Activated T-cell treated with anti-CD3 and anti-CD28 coated beads for 48 hours (primary cell): ENCODE measurements around the gene DUSP2.

ENCODE experiments used
- DNase-seq: peaks from one replicate; pipeline ENCODE4 v3.0.0-alpha.2; 2020; ENCODE audit warnings: low read depth

DUSP2 gene

DNA sequence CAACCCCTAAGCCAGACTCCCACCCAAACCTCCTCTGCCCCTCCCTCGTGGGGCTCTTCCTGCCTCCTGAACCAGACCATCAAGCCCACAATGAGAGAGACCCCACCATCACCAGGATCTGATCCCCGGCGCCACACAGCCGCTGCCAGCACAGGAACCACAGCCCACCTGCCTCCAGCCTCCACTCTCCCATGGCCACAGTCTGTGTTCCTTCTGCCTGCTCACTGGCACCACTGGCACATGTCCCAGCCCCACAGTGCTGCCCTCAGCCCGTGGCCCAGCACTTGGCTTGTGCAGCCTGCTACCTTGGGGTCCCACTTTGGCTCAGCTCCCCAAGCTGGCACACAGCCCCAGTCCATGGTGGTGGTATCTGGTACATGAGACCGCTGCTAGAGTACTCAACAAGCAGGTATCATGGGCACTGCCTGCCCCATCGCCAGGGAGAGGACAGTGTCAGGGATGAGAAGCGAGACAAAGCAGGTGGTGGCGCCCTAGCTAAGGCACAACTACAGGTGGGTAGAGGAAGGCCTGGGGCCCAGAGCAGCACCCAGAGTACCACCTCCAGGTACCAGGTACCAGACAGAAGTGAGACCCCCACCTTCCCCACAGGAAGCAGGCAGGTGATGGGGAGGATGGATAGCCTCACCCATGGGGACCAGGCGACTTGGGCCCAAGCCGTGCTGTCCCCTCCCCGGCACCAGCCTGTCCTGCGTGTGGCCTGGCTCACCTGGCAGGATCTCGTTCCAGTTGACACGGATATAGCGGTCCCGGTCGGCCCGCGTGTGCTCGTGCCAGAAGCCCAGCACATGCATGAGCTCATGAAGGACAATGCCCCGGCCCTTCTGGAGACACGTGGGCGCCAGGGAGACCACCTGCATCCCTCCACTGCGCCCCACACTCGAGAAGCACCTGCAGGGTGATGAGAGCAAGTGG, 13.2 kb downstream of the DUSP2 start:
- DNase-seq: no peak

- no peak for DNase-seq
Observed at GRCh38 chr2:96131152-96131812, 14.0 kb downstream of the DUSP2 start.

- no peak for DNase-seq
Observed at GRCh38 chr2:96130483-96130882, 14.8 kb downstream of the DUSP2 start.

GRCh38 chr2:96129528-96130120, 15.6 kb downstream of the DUSP2 start:
- no peak for DNase-seq

DNA sequence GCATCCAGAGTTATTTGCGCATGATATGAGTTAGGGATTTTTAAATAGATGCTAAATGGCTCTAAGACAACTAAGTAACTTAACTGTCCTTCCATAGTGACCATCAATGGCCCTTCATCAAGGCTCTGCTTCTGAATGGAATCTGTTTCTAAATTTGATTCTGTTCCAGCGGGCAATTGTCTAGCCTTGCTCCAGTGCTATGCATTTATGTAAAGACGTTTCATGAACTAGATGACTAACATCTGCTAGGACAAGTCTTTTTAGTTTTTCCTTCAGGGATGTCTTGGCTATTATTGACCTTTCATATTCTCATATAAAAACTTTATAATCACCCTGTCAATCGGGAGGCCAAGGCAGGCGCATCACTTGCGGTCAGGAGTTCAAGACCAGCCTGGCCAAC, 16.8 kb downstream of the DUSP2 start:
- DNase-seq: no peak

DNA sequence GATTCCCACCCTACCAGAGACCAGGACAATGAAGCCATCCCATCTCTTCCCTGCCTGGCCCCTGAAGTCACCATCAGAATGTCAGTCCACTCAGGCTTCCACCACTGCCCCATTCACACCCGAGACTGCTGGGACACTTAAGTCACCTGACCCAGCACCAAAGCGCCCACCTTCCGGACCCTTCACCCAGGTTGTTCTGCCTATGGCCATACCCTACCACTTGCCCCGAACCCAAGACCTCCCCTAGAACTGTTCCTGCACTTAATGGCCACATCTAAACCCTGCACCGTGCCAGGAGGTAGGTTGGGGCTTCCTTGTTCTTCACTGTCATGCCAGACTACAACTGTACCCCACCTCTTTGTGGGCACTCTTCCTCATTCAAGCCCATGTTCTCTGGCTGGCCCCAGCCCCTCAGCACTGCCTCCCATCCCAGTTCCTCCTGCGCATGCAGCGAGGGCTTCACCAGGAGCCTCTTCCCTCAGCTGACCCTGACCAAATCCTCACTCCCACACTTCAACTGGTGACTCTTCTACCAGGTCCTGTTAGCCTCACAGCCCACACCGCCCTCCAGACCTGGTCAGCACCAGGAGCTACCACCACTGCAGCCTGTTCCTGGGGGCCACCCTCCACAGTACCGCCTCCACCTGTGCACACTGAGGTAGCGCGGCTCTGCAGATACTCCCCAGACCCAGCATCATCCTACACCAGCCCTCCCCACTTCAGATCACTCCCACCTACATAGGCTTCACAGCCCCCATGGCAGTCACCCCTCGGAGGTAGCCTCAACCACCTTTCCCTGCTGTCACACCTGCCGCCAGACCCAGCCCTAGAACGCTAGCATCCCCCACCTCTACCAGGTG, 20.6 kb downstream of the DUSP2 start:
- no peak for DNase-seq

GRCh38 chr2:96123936-96124335, 21.3 kb downstream of the DUSP2 start:
- DNase-seq: no peak

DNA sequence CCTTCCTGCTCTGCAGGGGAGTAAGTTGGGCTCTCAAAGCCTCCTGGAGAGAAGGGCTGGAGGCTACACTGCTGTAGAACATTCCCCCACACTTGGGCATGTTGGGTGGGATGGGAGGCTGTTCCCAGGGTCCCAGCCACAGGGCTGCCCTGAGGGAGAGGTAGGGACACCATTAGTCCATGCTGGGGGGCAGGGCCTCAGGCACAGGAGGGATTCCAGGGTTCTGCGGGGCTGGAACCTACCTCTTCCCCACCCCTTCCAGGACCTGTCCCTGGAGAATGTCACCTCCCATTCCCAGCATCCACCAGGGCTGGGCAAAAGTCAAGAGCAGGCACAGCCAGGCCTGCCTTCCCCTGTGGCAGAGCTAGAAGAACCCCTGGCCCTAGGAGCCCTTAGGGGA, 21.9 kb downstream of the DUSP2 start:
- DNase-seq: no peak

DNA sequence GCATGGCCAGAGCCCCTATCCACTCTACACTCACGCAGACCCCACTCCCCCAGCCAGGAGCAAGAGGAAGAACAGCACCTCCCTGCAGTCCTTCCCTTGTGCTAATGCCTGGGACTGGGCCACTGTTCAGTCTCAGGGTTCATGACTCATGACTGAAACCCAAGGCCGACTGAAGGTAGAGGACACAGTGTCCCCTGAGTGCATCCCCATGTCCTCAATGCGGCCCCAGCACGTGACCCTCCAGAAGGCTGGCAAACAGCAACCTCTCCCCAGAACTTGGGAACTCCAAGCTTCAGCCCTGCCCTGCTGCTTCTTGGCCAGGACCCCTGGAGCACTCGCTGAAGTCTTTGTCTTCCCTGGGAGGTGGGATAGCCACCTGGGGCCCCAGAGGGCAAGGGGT, 22.8 kb downstream of the DUSP2 start:
- no peak for DNase-seq

GRCh38 chr2:96121414-96121813, 23.8 kb downstream of the DUSP2 start:
- DNase-seq: no peak

DNA sequence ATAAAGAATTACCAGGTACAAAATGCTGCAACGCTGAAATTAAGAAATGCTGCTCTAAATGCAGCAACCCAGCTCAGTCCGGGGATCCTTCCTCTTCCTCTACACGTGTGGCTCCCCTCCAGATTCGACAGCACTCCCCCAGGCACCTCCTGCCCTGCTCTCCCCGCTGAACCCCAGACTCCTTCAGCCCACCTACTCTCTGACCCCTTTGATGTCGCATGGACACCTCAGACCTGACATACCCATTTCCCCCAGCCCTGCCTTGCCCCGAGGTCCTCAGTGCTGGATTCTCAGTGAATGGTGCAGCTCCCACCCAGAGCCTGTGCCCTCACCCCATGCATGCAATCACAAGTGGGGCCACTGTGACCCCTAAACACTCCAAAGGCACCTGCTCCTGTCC, 24.2 kb downstream of the DUSP2 start:
- no peak for DNase-seq

DNA sequence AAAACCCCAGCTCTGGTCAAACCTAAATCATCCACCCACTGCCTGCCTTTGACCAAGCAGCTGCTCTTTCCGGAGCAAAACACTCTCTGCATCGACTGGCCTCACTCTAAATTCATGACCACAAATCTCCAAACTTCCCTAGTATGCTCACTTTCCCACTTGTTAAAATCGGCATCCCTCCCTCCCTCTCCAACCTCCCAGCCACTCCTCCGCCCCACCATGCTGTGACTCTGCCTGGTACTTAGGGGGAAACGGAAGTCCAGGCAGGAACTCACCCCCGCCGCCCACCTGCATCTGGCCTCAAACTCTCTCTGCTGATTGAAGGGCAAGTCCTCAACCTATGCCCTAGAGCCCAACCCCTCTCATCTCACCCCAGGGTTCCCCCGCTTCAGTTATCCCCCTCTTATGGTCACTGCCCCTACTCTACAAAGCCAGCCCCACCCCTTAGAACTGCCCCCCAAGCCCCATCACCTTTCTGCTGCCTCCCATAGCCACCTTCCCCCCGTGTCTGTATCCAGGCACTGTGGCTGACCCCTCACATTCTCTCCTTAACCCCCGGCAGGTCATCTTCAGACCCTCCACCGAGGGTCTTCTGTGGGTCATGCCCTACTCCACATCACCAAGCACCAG, 25.0 kb downstream of the DUSP2 start:
- DNase-seq: no peak

- DNase-seq: no peak
Observed at GRCh38 chr2:96119389-96119751, 25.9 kb downstream of the DUSP2 start.

DNA sequence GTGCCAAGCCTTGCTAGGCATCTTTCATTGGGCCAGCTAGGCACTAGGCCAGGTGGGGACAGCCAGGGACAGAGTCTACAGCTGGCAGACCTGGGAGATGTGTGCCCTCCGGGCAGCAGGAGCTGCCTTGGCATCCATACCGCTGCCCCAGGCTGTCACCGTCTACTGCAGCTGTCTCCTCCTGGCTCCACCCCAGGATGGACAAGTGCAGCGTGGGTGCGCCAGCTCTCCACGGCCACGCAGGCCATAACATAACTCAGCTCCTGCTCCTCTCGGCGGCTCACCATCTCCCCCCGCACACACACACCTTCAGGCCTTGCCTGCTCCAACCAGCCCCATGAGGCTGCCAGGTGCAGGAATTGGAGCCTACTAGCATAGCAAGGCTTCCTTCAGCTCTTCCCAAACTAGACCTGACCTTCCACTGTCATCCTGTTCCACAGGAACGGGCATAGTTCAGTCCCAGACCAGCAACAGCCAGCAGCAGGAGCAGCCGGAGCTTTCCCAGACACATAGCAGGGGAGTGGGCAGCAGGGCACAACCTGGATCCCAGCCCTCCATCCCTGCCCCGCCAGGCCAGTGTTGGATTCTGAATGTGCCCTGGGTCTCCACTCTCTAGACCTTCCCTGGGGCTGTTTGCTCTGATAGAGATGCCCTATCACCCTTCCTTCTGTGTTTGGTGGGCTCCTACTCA, 26.4 kb downstream of the DUSP2 start:
- DNase-seq: no peak

- no peak for DNase-seq
Observed at GRCh38 chr2:96117701-96118588, 27.3 kb downstream of the DUSP2 start.

DNA sequence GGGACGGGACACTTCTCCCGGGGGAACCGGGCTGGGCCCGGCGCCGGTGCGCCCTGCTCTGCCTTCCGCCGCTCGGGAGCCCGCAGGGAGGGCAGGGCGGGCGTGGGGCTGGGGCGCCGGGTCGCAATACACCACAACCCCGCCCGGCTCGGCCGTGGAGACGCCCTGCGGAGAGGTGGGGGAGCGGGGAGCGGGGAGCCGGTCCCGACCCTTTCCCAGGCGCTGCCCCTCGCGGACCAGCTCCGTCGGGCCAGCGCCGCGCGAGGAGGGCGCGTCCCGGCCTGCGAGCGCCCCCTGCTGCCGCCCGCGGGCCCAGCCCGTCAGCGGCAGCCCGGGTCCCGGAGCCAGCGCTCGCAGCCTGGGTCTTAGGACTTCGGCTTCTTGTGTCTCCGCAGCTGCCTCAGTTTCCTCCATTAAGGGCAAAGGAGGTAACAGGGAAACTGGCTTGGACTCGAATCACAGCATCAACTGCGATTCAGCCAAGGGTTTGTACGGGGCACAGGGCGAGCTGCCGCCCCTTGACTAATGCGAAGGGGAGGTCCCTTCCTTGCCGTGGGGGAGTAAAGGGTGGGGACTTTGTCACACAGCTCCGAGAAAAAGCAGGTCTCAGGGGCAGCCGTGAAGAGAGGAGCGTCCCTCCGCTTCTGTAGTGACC, 28.2 kb downstream of the DUSP2 start:
- DNase-seq: peak; percentile 67

GRCh38 chr2:96116424-96116878, 28.8 kb downstream of the DUSP2 start, which contains the start of gene ADRA2B:
ADRA2B (minus strand) TSS chr2:96116571; CDS start chr2:96116149, 422 bp downstream.
- DNase-seq: peak; percentile 65

GRCh38 chr2:96115631-96116423, 29.4 kb downstream of the DUSP2 start:
- no peak for DNase-seq
